Measurements from ENCODE around the gene MTMR12.

MTMR12 gene

GRCh38 chr5:32190095-32190494, 122.6 kb downstream of the MTMR12 start:
- peak; percentile 83 for DNase-seq (ENCODE audit: low spot score)

- DNase-seq (ENCODE audit: low spot score), result no peak
Measured at GRCh38 chr5:32187675-32188074, 125.1 kb downstream of the MTMR12 start.

- DNase-seq (ENCODE audit: low spot score), result no peak
Measured at GRCh38 chr5:32182463-32183063, 130.2 kb downstream of the MTMR12 start.
